C4-2B (cell line): ENCODE measurements around the gene NLK.

Source experiments
- H3K27ac ChIP-seq: fragments of 450-650 bp; 2 replicates; pipeline ENCODE4 v1.5.1; 2017
- ZFX ChIP-seq: fragments of 450-650 bp; IDR thresholded peaks from 2 replicates; pipeline ENCODE4 v1.6.1; 2017
- TF ChIP-seq, protein P1 (sequence below): fragments of 450-650 bp; conservative IDR thresholded peaks from 2 replicates; pipeline ENCODE4 v1.5.1; 2017; ENCODE audit warnings: mild to moderate bottlenecking

Gene NLK

DNA sequence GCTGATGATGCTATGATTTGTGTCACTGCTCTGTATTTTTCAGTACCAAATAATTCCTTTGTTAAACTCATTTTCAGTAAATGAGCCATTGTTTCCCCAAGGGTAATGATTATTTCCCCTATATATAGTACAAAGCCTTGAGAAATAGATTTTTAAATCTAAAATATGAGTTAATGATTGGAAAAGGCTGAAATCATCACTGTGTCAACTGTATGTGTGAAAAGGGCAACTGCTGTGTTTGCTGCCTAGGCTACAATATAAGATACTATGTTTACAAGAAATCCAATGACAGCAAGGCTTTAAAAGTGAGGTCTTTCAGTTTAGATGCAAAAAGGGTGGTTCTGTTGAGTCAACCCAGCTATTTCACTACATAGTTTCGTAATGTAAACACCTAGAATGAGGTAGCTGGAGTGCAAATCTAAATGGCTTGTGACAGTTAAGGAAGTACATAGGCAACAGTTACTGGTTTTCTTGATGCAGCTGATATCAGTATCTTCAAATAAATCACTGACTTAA lies 15.3 kb downstream of the NLK start:
- no peak for TF ChIP-seq ZFX
- TF ChIP-seq, protein P1, sequence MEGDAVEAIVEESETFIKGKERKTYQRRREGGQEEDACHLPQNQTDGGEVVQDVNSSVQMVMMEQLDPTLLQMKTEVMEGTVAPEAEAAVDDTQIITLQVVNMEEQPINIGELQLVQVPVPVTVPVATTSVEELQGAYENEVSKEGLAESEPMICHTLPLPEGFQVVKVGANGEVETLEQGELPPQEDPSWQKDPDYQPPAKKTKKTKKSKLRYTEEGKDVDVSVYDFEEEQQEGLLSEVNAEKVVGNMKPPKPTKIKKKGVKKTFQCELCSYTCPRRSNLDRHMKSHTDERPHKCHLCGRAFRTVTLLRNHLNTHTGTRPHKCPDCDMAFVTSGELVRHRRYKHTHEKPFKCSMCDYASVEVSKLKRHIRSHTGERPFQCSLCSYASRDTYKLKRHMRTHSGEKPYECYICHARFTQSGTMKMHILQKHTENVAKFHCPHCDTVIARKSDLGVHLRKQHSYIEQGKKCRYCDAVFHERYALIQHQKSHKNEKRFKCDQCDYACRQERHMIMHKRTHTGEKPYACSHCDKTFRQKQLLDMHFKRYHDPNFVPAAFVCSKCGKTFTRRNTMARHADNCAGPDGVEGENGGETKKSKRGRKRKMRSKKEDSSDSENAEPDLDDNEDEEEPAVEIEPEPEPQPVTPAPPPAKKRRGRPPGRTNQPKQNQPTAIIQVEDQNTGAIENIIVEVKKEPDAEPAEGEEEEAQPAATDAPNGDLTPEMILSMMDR = no peak
- no peak overlapping the region for H3K27ac ChIP-seq

DNA sequence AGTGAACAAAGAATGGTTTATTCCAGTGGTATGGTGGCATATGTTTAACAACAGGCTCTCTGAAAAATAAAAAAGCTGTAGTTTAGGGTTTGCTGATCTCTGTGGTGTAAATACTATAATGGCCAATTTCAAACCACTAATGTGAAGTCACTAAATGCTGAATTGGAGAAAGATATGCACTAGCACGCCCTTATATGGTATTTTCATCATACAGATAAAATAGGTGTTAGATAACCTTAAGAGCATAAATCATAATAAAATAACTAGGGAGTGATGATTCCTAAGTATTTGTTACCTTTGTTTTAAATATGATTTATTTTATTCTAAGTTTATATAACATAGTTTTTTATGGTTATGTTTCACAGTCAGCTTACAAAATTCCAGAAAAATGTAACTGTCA lies 17.2 kb downstream of the NLK start:
- TF ChIP-seq ZFX = no peak
- TF ChIP-seq, protein P1 = no peak
- no peak overlapping the region for H3K27ac ChIP-seq

DNA sequence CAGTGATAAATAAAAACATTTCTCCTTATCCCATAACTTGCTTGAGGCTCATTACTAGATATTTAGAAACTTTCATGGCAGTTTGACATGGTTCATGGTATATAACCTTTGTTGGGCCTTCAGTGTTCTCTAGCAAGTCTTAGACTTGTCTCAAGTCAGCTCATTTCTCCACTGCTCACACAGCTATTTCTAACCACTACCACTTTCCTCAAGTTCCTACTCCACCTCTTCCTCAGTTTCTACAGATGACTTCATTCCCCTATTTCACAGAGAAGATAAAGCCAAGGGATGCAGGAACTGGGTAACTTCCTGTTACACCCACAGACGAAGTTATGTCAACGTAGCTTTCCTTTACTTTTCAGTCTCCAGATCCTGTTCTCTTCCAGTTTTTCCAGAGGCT lies 23.2 kb downstream of the NLK start:
- TF ChIP-seq ZFX = no peak
- H3K27ac ChIP-seq = no peak overlapping the region

DNA sequence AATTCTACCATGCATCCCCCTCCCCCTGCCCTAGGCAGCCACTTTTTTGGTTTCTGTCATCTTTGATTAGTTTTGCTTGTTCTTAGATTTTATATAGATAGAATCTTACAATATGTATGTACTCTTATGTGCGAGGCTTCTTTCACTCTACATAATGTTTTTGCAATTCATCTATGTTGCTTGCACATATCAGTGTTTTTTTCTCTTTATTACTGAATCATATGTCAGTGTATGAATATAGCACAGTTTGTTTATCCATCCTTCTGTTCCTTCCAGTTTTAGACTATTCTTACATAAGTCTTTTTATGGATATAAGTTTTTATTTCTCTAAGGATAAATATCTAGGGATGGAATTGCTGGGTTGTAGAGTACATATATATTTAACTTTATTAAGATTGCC lies 26.6 kb downstream of the NLK start:
- no peak overlapping the region for H3K27ac ChIP-seq
- TF ChIP-seq, protein P1 = no peak
- TF ChIP-seq ZFX = no peak

DNA sequence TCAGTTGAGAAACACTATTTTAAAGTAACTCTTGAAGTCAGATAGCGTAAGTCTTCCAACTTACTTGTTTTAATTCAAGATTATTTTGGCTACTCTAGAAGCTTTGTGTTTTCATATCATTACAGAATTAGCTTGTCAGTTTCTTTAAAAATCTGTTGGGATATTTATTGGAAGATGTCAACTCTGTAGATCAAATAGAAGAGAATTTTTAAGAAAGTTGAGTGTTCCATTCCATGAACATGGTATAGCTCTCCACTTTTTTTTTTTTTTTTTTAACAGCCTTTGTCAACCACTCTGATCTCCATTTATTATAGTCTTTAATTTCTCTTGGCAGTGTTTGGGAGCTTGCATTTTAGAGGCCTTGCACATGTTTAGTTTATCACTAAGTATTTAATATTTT lies 28.7 kb downstream of the NLK start:
- no peak for TF ChIP-seq ZFX
- TF ChIP-seq, protein P1 = no peak
- no peak overlapping the region for H3K27ac ChIP-seq

DNA sequence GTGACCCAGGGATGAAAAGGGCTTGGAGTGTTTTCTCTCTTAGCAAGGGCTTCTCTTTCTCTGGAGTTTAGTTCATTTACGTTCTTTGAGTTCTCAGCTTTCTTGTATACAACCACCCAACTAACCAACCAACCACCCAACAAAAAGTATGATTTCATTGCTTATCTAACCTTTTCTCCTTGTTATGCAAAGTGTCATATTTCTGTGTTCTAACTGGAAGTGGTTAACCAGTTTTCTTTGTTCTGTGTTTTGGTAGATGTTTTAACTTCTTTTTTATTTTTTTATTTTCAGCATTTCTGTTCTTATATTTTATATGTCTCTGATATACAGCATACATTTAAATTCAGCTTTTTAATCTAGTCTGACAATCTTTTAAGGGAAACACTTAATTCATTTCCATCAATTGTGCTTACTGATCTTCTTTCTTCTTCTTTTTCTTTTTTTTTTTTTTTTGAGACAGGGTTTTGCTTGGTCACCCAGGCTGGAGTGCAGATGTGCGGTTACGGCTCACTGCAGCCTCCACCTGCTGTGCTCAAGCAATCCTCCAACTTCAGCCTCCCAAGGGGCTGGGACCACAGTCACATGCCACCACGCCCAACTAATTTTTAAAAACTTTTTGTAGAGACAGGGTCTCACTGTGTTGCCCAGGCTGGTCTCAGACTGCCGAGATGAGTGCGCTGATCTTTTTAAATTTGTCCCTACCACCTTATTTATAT lies 29.6 kb downstream of the NLK start:
- H3K27ac ChIP-seq = no peak overlapping the region
- TF ChIP-seq ZFX = no peak
- TF ChIP-seq, protein P1 = no peak

DNA sequence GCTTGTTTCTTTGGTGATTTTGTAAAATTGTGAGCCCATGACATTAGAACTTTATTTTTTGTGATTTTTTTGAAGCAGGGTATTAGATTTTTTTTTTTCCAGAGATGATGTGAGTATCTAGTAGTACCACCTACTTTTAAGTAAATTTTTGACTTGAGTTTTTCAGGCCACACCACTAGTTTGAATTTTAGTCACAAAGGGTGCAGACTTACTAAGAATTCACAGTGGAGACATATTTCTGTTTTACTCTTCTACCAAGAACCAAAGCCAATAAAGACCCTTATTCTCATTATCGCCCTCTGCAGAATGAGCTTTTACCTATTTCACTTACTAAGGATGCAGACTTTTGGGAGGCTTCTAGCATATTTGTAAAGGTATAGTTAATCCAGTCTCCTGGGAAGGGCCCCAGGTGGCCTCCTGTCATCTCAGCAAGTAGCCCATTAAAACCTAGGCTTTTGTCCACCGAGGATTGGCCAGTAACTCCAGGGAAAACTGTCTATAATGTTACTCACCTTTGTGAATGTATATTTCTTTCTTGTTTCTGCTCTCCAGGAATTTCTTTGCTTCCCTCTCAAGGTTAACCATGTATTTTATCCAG lies 30.6 kb downstream of the NLK start:
- no peak overlapping the region for H3K27ac ChIP-seq
- TF ChIP-seq ZFX = no peak
- TF ChIP-seq, protein P1 = no peak
